Large intestine (tissue), 3 donors: ENCODE data around the gene CPNE1. TPM values are rescaled to one million over a fixed set of nuclear protein-coding genes. Genes with fewer than 3 reads are reported as not detected.

ENCODE experiments used
- DNase-seq, 2 donors: peaks; one replicate each; pipeline versions ENCODE4 v3.0.0 to v3.0.0-alpha.2; 2013
- H3K27ac ChIP-seq: one replicate; pipeline ENCODE4 v1.5.1; 2013; ENCODE audit warnings: low read length
- H3K27me3 ChIP-seq: 2 replicates; pipeline ENCODE4 v1.6.1; 2013; ENCODE audit warnings: low read length; ENCODE audit not compliant: control insufficient read depth, insufficient read depth
- H3K36me3 ChIP-seq: 2 replicates; pipeline ENCODE4 v1.6.1; 2013; ENCODE audit warnings: low read length; ENCODE audit not compliant: control insufficient read depth, insufficient read depth
- H3K4me1 ChIP-seq: one replicate; pipeline ENCODE4 v1.6.1; 2013; ENCODE audit warnings: low read length; ENCODE audit not compliant: control insufficient read depth, insufficient read depth
- H3K4me3 ChIP-seq: one replicate; pipeline ENCODE4 v1.5.1; 2013; ENCODE audit warnings: low read length
- H3K9me3 ChIP-seq: one replicate; pipeline ENCODE4 v1.6.1; 2013; ENCODE audit warnings: mild to moderate bottlenecking, low read depth, low read length, moderate library complexity; ENCODE audit not compliant: control insufficient read depth
- WGBS: methylation state at CpG from one replicate; pipeline ENCODE4 v1.1.5; 2013; ENCODE audit warnings: low lambda C conversion rate; ENCODE audit not compliant: insufficient coverage; 5-methylcytosine and 5-hydroxymethylcytosine counted together
- polyA plus RNA-seq: library from polyadenylated mRNA; unstranded; fragments of 120-200 nt; gene quantifications from one replicate; pipeline ENCODE4 v1.2.1, GENCODE V29; 2013

CPNE1 gene
- polyA plus RNA-seq, 1 donor, result 150 TPM

DNA sequence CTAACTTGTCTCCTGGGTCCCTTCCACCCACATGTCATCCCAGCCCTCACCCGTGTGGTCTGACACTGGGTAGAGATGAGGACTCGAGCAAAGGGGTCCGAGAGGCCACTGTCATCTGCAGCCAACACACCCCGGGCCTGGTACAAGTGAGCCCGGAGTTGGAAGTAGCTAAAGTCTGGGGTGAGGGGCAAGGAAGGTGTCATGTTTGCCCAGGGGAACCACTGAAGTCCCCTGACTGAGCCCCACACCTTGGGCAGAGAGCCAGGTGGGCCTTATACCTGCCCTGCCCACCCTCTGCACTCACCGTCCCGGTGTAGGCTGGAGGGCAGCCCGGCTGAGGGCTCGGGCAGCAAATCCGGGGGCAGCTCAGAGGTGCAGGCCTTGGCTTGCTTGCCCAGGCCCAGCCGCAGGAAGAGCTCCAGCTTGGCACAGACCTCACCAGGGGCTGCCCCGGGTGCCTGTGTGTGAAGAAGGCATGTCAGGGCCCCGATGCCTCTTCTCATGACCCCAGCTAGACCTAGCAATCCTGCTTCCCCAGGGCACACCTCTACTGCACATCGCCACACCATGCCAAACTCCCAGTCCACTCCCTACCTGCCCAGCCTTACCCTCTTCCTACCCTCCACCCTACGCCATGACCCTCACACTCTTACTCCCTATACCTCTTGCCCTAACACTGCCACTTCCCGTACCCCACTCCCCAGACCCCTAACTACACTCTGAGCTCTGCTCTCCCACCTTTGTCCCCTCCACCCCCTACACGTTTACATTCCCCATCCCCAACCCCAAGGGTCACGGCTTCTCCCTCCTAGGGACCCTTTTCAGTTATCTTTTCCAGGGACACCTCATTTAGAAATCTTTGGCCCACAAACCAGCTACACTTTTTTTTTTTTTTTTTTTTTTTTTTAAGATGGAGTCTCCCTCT is 80.8 kb downstream of the CPNE1 start:
- H3K4me1 ChIP-seq, result no peaks in the 10 kb centered on the region
- WGBS, result 100% methylated on average over 2 of the region's 18 CpGs
- H3K27me3 ChIP-seq, result no peaks in the 10 kb centered on the region
- no peaks in the 10 kb centered on the region for H3K9me3 ChIP-seq
- no peak overlapping the region for H3K27ac ChIP-seq
- no peak for DNase-seq
- H3K36me3 ChIP-seq, result no peaks in the 10 kb centered on the region
- H3K4me3 ChIP-seq, result no peak overlapping the region

GRCh38 chr20:35582741-35583404 is 81.8 kb downstream of the CPNE1 start:
- DNase-seq, result no peak
- no CpG with 5 or more reads among the region's 12 CpGs for WGBS
- no peak overlapping the region for H3K4me3 ChIP-seq
- no peak overlapping the region for H3K27ac ChIP-seq
- no peaks in the 10 kb centered on the region for H3K4me1 ChIP-seq
- no peaks in the 10 kb centered on the region for H3K27me3 ChIP-seq
- H3K36me3 ChIP-seq, result no peaks in the 10 kb centered on the region
- H3K9me3 ChIP-seq, result no peaks in the 10 kb centered on the region

GRCh38 chr20:35582131-35582530 is 82.6 kb downstream of the CPNE1 start:
- Histone ChIP-seq H3K27ac (no peak overlapping the region), H3K9me3 (no peaks in the 10 kb centered on the region), H3K36me3 (no peaks in the 10 kb centered on the region), H3K27me3 (no peaks in the 10 kb centered on the region), H3K4me3 (no peak overlapping the region), H3K4me1 (no peaks in the 10 kb centered on the region)
- no CpG with 5 or more reads among the region's 7 CpGs for WGBS
- DNase-seq, result no peak

- WGBS, result no CpG with 5 or more reads among the region's 6 CpGs
- Histone ChIP-seq H3K27me3 (no peaks in the 10 kb centered on the region), H3K36me3 (no peaks in the 10 kb centered on the region), H3K4me3 (no peak overlapping the region), H3K4me1 (peaks cover 10% of the 10 kb centered on the region), H3K9me3 (no peaks in the 10 kb centered on the region), H3K27ac (no peak overlapping the region)
- no peak for DNase-seq
Measured at GRCh38 chr20:35579196-35579595, 85.5 kb downstream of the CPNE1 start.

- WGBS, result 83% methylated on average over 1 of the region's 8 CpGs
- no peak for DNase-seq
- no peak overlapping the region for H3K4me3 ChIP-seq
Measured at GRCh38 chr20:35578469-35578868, 86.2 kb downstream of the CPNE1 start.

DNA sequence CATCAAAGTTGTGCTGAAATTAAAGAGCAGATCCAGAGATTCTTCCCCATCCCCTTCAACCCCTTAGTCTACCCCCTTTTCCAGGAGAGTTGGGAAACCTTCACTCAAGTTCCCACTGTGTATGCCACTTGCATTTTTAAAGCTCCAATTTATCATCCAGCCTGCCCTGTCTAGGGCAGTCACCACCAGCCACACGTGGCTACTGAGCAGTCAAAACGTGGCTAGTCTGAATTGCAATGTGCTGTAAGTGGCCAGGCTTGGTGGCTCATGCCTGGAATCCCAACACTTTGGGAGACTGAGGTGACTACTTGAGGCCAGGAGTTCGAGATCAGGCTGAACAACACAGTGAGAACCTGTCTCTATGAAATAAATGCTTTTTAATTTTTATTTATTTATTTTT is 87.9 kb downstream of the CPNE1 start:
- no CpG with 5 or more reads among the region's 3 CpGs for WGBS
- Histone ChIP-seq H3K9me3 (peaks cover 12% of the 10 kb centered on the region), H3K4me1 (peaks cover 10% of the 10 kb centered on the region), H3K4me3 (no peak overlapping the region), H3K27me3 (no peaks in the 10 kb centered on the region), H3K36me3 (no peaks in the 10 kb centered on the region), H3K27ac (no peak overlapping the region)
- no peak for DNase-seq

More at GRCh38 chr20:35578469-35578868, 86.2 kb downstream of the CPNE1 start:
- Histone ChIP-seq H3K27ac (no peak overlapping the region), H3K9me3 (peaks cover under 1% of the 10 kb centered on the region), H3K27me3 (no peaks in the 10 kb centered on the region), H3K36me3 (no peaks in the 10 kb centered on the region), H3K4me1 (peaks cover 10% of the 10 kb centered on the region)

Other genes starting within 250 kb of the CPNE1 start
- 0.15 TPM for gene GDF5, start 226.7 kb downstream of the CPNE1 start, polyA plus RNA-seq
- 31.0 TPM for gene CEP250, start 209.3 kb downstream of the CPNE1 start, polyA plus RNA-seq
- not detected for gene C20orf173, start 135.2 kb downstream of the CPNE1 start, polyA plus RNA-seq
- gene ERGIC3, start 122.8 kb downstream of the CPNE1 start, polyA plus RNA-seq, result 271 TPM
- 1.5 TPM for gene SPAG4, start 49.1 kb downstream of the CPNE1 start, polyA plus RNA-seq
- 62.4 TPM for gene RBM12, start within 50 bp of the CPNE1 start, polyA plus RNA-seq
- gene NFS1, start 34.5 kb upstream of the CPNE1 start, polyA plus RNA-seq, result 32.1 TPM
- 133 TPM for gene ROMO1, start 34.5 kb upstream of the CPNE1 start, polyA plus RNA-seq
- 429 TPM for gene RBM39, start 77.4 kb upstream of the CPNE1 start, polyA plus RNA-seq
- 23.6 TPM for gene PHF20, start 107.1 kb upstream of the CPNE1 start, polyA plus RNA-seq